GM19043 (cell line): ENCODE measurements around the gene RNF212.

Experiments
- ATAC-seq: cut with Tn5 transposase; IDR thresholded peaks from one replicate; pipeline ENCODE4 v1.9.1; 2021; ENCODE audit warnings: low read depth; ENCODE audit not compliant: unreplicated experiment

Gene RNF212

DNA sequence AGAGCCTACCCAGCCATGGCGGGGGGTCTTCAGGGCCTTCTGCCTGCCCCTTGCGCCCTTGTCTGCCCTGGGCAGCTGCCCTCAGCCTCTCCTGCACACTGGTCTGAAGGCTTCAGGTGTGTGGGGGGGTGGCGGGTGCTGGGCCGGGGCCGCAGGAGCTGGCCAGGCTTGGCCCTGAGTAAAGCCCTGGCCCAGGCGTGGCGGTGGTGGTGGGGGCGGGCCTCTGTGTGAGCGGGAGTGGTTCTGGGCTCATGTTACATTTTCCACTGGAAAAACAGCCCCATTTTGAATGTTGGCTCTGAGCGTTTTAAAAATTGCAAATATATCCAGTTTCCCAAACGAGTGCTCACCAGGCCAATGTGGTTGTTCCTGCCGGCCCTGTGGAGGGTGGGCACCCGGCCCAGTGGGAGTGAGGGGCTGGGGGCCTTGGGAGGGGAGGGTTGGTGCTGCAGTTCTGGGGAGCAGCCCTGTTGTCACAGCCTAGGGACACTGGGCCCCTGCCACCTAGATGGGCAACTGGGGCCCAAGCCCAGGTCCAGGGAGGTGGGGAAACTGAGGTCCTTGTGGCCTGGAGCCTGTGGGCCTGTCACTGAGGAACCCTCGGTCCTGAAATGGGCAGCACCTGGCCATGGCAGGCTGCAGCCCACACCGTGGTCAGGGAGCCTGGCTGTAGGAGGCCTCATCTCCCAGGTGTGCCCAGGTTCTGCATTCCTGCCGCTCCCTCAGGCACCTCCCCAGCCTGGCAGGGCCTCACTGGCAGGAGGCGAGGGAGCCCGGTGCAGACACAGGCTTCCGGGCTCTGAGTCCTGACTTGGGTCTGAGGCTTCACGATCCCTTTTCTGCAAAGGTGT lies 73.6 kb downstream of the RNF212 start:
- no peak for ATAC-seq

DNA sequence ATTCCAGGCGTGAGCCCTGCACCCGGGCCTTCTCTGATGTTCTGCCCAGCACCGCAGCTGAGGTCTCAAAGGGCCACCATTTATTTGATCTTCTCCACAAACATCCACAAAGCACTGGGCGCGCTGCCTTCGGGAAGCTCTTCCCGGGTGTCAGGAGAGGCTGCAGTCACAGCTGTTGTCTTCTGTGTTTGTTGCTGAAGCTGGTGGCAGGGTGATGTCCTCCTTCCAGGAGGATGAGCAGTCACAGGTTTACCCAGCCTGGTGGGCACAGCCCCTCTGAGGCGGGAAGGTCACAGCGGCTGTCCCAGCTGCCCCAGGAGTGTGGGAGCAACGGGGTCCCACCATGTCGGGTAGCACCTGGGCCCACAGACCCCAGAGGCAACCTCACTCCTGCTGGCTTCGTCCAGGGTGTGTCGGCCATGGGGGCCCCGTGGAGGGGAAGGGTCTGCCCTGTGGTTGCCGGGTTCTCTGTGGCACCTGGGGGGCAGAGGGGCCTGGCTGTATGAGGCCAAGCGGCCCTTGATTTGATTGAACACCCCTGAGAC lies 74.3 kb downstream of the RNF212 start:
- no peak for ATAC-seq

DNA sequence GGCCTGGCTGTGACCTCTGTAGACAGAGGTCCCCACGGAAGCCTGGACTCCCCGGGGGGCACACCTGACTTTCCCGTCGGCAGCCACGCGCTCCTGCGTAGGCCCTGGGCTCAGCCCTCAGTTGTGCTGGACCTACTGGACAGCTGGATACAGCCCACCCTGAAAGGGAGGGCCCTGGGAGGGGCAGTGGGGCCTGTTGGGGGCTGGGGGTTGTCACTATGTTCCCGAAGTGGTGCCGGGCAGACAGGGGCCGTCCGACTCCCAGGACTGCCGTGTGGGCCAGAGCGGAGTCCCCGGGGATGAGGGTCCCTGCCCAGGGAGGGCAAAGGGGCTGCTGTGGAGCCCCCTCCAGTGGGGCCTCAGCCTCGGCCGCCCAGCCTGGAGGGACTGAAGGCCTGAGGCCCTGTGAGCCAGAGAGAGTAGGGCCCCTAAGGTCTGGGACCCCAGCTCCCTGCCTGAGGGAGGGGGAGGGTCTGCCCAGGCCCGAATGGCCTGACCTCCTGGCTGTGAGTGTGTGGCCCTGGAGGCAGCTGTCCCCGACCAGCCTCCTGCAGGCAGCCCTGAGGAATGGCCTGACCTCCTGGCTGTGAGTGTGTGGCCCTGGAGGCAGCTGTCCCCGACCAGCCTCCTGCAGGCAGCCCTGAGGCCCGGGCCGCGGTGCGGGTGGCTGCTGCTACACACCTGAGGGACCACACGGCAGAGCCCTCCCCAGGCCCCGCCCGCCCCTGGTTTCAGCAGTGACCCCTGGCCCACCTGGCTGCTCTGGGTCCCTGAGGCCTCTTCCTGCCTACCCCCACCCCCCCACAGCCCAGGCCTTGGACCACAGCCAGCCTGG lies 76.2 kb downstream of the RNF212 start:
- no peak for ATAC-seq

DNA sequence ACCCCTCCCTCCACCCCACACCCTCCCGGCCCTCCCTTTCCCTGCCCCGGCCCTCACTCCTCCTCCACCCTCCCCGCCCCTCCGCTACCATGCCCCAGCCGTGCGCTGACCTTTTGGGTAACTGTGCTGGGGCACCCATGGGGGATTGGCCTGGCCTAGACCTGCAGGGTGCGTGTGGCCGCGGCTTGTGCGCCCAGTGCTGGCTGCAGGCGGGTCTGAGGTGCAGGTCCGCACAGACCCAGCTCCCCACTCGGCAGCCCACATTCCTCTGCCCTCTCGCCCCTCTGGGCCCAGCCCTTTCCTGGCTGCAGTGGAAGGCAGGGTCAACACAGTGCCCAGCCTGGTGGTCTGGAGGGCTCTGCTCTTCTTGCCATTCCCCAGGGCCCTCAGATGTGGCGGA lies 77.3 kb downstream of the RNF212 start:
- no peak for ATAC-seq

DNA sequence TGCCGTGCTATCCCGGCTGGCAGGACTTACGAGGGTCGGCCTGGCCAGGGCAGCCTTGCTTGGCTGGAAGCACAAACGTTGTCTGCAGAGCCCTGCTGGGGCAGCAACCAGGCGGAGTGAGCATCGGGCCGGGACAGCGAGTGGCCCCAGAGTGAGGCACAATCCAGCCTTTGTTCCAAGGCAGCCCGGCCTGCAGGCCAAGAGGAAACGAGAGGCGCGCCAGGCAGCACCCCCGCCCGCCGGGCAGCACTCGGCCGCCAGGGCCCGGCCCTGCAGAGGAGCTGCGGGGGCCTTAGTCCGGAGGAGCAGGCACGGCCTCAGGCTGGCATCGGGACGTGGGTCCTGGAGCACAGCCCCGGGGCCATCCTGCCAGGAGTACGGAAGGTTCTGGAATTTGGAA lies 77.9 kb downstream of the RNF212 start:
- ATAC-seq: no peak

DNA sequence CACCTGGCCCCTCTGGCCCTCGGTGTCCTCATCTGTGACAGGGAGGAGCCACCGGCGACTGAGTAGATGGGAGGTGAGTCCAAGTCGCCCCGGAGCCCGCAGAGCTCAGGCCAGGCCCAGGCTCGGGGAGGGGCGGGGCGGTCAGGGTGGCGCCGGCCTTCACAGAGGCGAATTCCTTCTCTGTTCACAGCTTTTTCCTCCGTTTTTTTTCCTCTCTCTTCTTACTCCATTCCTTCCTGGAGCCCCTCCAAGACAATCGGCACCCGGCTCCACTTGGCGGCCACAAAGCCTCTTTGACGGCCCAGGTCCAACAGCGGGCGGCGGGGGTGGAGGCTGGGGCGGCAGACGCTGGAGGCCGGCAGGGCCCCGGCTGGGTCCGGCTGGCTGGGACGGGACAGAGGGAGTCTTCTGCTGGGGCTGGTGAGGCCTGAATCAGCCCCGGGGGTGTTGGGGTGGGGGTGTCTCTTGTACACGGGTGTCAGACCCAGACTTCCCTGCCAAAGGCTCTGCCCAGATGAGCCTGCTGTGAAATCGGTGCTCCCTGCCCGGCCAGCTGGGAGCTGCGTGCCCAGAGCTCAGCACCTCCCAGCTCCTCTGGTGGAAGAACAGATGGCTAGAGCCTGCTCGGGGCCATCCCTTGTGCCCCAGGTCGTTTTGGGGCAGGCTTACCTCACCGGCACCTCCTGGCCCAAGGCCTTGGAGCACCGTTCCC lies 79.4 kb downstream of the RNF212 start:
- no peak for ATAC-seq

DNA sequence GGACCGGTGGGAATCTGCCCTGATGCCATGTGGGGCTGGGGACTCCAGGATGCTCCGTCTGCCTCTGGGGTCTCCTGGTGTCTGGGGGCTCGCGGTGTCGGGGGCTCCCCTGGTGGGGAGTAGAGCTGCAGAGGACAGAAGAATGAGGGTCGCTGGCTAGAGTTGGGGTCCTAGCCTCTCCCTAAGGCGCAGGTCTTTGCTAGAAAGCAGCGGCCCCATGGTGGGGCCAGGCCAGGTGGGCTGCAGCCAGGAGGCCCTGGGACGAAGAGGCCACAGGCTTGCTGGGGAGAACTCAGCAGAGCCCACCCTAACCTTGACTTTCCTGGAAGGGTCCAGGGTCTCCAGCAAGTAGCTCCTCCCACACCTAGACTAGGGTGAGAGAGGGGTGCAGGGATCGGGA lies 80.5 kb downstream of the RNF212 start:
- ATAC-seq: no peak

DNA sequence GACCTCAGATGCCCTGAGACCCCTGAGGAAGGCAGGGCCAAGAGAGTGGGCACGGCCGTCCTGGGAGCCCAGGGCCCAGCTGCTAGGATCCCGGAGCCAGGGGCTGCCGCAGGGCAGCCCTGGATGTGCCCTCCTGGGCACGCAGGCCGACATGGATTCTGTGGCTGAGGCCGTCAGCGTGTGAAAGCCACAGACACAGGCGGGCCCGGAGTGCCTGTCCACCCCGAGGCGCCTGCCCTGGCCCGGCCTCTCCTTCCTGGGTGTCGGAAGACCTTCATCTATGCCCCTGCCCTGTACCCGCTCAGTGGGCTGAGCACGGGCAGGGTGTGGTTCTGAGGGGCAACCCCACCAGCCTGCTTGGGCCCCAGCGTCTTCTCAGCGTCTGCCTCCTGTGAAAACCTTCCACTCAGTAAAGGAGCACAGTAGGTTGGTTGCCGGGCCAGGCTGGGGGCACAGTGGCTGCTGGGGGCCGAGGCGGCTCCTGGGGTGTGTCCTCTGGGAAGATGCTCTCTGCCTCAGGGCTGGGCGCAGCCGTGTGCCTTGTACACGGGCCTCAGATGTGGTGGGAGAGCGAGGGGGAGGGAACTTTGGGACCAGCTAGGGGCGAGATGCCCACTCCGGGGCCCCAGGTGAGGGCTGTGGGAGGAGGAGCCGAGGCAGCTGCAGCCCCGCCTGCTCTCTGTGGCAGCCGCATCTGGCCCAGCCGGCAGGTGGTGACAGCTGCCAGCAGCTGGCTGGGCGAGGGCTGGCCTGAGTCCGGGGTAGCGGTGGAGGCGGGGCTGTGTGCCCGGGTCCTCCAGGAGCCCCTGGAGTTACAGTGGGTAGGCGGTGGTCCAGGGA lies 81.2 kb downstream of the RNF212 start:
- ATAC-seq: no peak

DNA sequence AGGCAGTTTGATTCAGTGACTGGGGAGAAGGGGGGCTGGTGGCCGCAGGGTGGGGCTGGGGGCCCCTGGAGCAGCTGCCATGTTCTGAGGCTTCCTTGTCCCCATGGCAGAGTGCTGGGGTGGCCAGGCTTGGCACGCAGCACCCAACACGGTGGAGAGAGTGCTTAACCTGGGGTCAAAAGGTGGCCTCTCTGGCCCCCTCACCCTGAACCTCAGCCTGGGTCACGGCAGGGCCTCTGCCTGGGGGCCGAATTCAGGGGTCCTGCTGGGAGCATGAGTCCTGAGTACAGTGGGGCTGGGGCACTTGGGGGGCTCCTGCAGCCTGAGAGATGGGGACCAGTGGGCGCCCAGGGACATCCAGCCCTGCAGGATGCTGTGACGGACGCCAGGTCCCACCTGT lies 82.0 kb downstream of the RNF212 start:
- ATAC-seq: no peak

DNA sequence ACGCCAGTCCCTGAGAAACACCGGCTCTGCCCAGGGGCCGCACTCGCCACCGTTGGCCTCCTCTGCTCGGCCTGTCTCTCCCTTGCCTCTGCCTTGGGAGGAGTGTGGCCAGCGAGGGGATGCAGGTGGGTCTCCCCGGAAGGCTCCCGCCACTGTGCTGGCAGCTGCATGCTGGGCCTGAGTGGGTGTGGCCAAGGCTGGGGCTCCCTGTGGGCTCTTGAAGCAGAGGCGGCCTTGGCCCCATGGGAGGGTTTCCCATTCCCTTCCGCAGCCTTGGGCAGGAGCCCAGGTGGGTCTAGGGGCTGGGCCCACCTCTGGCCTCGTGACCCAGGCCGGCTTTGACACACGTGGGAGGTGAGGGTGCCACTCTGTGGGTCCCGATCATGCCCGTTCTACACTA lies 82.8 kb downstream of the RNF212 start:
- no peak for ATAC-seq

DNA sequence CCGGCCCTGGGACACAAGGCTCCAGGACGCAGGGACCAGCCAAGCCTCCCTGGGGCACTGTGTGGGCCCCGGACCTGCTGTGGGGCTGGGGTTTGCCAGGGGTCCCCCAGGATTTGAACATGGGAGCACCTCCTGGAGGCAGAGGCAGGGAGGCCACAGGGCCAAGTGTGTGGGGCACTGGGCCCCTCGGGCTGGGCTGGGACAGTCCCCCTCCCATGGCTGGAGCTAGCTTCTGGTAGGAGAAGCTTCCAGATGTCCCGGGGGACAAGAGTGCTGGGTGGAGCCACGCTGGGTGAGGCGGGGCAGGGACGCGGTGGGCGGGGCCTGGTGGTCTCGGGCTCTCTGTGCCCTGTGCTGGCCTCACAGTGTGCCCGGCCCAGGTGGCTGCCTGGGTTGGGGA lies 83.3 kb downstream of the RNF212 start:
- ATAC-seq: no peak

DNA sequence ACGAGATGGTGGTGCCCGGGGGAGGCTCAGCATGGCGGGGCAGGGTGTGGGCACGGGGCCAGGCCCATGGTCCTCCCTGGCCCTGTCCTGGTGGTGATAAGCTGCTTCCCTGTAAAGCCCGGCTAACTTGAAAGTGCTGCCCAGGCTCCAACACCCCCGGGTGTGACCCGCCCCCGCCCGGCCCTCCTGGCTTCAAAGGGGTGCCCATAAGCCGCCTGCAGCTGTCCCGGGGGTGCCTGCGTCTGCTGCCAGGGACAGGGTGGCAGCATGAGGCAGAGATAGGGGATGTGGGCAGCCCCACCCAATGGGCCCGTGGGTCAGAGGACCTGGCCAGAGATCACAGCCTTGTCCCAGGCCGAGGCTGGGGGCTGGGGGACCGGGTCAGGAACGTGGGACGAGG lies 83.8 kb downstream of the RNF212 start:
- ATAC-seq: no peak

DNA sequence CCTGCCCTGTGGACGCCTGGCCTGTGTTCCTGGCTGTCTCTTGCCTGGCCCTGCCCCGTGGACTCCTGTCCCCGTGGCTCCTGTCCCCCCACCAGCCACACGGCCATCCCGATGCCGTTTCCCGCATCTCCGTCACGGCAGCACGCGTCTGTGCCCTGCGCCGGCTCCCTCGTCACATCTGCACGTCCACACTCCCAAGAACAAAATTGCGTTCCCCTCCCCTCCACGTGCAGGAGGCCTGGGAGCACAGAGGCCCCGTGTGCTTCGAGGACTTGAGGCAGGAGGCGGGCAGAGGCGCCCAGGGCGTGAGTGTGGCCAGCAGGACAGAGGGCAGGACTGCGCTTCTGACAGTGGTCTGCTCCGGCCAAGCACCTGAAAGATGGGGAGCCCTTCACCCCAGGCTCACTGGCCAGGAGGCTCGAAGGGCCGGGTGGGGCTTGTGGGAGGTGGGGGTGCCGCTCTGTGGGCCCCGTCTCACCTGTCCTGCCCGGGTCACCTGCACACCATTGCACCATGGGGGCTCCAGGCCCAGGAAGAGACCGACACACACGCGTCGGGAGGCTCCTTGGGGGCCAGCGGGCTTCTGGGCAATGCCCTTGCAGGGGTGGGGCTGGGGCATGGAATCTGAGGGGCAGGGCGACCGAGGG lies 84.7 kb downstream of the RNF212 start:
- ATAC-seq: no peak

DNA sequence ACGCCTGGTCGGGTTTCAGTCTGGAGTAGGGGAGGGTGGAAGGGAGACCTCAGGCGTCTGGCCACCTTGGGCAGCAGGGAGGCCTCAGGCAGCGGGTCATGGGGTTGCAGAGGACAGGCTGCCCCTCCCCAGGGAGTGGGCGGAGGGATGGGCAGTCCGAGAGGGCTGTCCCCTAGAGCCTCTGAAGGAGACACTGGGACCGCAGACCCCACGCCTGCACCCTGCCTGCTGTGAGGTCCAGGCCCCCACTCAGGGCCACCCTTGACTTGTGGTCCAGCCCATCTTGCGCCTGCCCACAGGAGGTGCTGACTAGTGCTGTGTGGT lies 85.5 kb downstream of the RNF212 start:
- ATAC-seq: no peak

DNA sequence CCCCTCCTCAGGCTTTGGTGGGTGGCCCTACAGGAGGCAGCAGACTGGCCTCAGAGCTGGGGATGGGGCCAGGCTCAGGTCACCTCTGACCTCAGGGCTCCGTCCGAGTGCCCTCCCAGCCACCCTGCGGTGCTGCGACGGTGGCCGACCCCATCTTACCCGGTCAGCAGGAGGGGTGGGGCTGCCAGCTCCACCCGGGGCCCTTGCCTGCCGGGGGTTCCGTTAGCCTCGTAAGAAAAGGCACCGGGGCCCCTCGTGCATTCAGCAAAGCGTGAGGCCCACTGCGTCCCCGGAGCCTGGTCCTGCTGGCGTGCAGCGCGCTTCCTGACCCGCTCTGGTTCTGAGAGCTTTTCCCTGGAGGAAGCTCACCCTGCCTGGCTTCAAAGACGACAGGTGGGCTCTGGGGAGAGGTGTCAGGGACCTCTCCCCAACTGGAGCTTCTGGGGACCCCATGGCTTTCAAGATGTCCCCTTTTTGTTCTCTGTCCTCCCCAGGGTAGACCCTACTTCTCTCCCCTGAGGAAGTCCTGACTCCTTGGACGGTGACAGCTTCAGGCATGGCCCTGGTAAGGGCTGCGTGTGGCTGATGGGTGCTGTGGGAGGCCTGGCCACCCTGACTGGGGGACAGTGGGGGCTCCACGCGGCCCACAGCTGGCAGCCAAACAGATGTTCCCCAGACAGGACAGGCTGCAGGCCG lies 86.0 kb downstream of the RNF212 start:
- ATAC-seq: no peak

DNA sequence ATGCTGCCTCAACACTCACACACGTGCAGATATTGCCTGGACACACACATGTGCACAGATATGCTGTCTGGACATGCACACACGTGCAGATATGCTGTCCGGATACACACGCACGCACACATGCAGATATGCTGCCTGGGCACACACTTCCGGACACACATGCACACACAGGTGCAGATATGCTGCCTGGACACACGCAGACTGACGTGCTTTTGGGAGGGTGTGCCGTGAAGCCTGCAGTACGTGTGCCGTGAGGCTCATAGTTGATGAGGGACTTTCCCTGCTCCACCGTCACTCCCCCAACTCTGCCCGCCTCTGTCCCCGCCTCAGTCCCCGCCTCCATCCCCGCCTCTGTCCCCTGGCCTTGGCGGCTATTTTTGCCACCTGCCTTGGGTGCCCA lies 87.2 kb downstream of the RNF212 start:
- peak; percentile 51 for ATAC-seq

DNA sequence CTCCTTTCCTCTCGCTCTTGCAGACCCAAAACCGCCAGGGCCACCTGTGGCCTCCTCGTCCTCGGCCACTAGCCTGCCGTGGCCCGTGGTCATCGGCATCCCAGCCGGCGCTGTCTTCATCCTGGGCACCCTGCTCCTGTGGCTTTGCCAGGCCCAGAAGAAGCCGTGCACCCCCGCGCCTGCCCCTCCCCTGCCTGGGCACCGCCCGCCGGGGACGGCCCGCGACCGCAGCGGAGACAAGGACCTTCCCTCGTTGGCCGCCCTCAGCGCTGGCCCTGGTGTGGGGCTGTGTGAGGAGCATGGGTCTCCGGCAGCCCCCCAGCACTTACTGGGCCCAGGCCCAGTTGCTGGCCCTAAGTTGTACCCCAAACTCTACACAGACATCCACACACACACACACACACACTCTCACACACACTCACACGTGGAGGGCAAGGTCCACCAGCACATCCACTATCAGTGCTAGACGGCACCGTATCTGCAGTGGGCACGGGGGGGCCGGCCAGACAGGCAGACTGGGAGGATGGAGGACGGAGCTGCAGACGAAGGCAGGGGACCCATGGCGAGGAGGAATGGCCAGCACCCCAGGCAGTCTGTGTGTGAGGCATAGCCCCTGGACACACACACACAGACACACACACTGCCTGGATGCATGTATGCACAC lies 88.3 kb downstream of the RNF212 start:
- ATAC-seq: no peak

DNA sequence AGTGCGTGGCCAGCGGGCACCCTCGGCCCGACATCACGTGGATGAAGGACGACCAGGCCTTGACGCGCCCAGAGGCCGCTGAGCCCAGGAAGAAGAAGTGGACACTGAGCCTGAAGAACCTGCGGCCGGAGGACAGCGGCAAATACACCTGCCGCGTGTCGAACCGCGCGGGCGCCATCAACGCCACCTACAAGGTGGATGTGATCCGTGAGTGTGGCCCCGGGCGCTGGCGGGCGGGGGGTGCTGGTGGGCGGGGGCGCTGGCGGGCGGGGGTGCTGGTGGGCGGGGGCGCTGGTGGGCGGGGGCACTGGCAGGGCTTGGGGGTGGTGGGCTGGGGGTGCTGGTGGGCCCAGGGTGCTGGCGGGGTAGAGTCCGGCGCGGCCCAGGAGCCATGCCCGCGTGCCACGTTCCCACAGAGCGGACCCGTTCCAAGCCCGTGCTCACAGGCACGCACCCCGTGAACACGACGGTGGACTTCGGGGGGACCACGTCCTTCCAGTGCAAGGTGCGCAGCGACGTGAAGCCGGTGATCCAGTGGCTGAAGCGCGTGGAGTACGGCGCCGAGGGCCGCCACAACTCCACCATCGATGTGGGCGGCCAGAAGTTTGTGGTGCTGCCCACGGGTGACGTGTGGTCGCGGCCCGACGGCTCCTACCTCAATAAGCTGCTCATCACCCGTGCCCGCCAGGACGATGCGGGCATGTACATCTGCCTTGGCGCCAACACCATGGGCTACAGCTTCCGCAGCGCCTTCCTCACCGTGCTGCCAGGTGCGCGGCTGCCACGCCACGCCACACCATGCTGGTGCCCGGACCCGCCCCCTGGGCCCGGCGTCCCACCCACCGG lies 89.2 kb downstream of the RNF212 start:
- no peak for ATAC-seq
